ENCODE data around the gene PCSK1N.
"Not testable (repeated sequence)": the region's sequence is repeated elsewhere in the genome, so short reads cannot be mapped to it uniquely, and the experiment has no call there.

DNA sequence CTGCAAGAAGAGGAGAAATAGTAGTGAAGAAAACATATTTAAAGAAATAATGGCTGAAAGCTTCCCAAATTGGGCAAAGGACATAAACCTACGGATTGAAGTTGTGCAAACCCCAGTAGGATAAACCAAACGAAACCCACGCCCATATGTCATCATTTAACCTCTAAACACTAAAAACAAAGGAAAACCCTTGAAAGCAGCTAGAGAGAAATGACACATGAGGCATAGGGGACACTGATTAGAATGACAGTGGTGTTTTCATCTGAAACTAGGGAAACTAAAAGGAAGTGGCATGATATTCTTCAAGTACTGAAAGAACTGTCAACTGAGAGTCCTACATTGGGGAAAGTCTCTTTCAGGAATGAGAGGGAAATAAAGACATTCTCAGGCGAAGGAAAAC, 41.5 kb upstream of the PCSK1N start:
- not testable (repeated sequence) for TF ChIP-seq CTCF, POLR2A (IDR thresholded peaks at IDR 0.05)

All from right lobe of liver (tissue), 4 donors.